GM18861 (cell line): ENCODE data around the gene STRBP.

ENCODE experiments used
- ATAC-seq: cut with Tn5 transposase; IDR thresholded peaks from one replicate; pipeline ENCODE4 v1.9.1; 2021; ENCODE audit not compliant: unreplicated experiment

Gene STRBP

GRCh38 chr9:123072407-123072995 lies 195.9 kb downstream of the STRBP start:
- ATAC-seq, result no peak
